Measurements from ENCODE around the gene SMTNL2.

The SMTNL2 gene

GRCh38 chr17:4584101-4584916 lies at the start of gene SMTNL2:
TSS of gene SMTNL2 (plus strand) at chr17:4584529. CDS start at chr17:4584606, 77 bp downstream.
- DNase-seq, result peak in 1 of 2 donors; percentile 13

- no peak for DNase-seq
Observed at GRCh38 chr17:4534928-4535666, 49.2 kb upstream of the SMTNL2 start.

- no peak for DNase-seq
Observed at GRCh38 chr17:4535667-4536258, 48.6 kb upstream of the SMTNL2 start.

GRCh38 chr17:4536259-4536741 lies 48.0 kb upstream of the SMTNL2 start:
- DNase-seq, result no peak

- DNase-seq, result no peak
Observed at GRCh38 chr17:4536742-4537411, 47.5 kb upstream of the SMTNL2 start.

- DNase-seq, result no peak
Observed at GRCh38 chr17:4537451-4538235, 46.7 kb upstream of the SMTNL2 start.

- no peak for DNase-seq
Observed at GRCh38 chr17:4538236-4539002, 45.9 kb upstream of the SMTNL2 start.

- DNase-seq, result no peak
Observed at GRCh38 chr17:4539025-4539424, 45.3 kb upstream of the SMTNL2 start.

- DNase-seq, result no peak
Observed at GRCh38 chr17:4539576-4540223, 44.6 kb upstream of the SMTNL2 start.

- DNase-seq, result no peak
Observed at GRCh38 chr17:4540224-4540651, 44.1 kb upstream of the SMTNL2 start.

GRCh38 chr17:4540687-4541327 lies 43.5 kb upstream of the SMTNL2 start:
- DNase-seq, result no peak

- DNase-seq, result no peak
Observed at GRCh38 chr17:4541328-4542002, 42.9 kb upstream of the SMTNL2 start.

- no peak for DNase-seq
Observed at GRCh38 chr17:4542003-4542725, 42.2 kb upstream of the SMTNL2 start.

- DNase-seq, result no peak
Observed at GRCh38 chr17:4542726-4543191, 41.6 kb upstream of the SMTNL2 start.

GRCh38 chr17:4543557-4544026 lies 40.7 kb upstream of the SMTNL2 start:
- DNase-seq, result no peak

GRCh38 chr17:4544135-4544950 lies 40.0 kb upstream of the SMTNL2 start:
- DNase-seq, result no peak

GRCh38 chr17:4544951-4545216 lies 39.4 kb upstream of the SMTNL2 start:
- no peak for DNase-seq
